GM19043 (cell line): ENCODE data around the gene TMPRSS13.

ENCODE experiments used
- ATAC-seq: cut with Tn5 transposase; IDR thresholded peaks from one replicate; pipeline ENCODE4 v1.9.1; 2021; ENCODE audit warnings: low read depth; ENCODE audit not compliant: unreplicated experiment

TMPRSS13 gene

DNA sequence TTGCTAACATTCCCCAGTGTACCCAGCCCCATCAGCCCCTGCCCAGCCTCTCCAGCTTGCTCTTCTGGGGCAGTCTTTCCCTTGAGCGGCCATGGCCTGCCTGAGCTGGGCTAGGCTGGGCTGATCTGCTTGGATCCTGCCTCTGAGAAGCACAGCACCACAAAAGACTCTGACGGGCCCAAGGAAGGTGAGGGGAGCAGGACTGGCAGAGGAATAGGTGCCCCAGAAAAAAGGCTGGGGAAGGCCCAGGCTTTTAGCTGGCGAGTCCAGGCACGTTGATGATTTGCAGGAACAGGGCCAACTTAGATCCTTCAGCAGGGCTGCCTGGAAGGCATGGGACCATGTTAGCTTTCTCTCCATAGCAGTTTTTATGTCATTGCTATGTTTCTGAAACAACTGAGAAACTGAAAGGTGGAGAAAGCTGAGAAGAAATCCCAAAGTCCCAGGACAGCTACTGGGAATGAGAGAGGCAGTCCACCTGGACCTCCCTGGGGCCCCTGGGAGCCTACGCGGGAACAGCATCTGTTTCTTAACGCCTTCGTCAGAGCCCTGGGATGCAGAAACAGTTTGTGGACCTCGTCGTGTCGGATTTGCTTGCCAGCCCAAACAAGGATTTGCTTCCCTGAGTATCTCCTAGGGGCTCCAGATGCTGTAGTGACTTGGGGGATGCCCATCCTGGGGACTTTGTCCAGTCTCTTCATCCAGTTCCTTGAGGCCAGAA, 28.3 kb downstream of the TMPRSS13 start:
- no peak for ATAC-seq

DNA sequence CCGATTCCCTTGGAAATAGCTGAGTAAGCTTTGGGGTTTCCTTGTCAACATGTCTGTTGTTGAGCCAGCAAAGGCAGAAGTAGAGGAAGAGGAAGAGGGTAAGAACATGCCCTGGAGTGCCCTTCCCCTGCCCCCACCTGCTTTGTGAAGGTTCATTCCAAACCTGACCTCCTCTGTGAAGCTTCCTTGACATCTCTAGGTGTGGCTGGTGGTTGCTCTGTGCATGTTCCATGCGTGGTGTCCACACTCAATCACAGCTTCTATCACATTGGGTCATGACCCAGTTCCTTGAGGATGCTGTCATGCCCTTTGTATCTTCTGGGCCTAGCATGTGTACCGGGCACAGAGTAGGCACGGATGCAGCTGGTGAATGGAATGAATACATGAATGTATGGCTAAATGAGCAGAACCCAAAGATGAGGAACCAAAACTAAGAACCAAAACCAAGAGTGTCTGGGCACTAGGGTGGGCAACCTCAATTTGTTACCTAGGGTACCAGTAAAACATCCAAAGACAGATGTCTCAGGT, 29.0 kb downstream of the TMPRSS13 start:
- ATAC-seq, result no peak

DNA sequence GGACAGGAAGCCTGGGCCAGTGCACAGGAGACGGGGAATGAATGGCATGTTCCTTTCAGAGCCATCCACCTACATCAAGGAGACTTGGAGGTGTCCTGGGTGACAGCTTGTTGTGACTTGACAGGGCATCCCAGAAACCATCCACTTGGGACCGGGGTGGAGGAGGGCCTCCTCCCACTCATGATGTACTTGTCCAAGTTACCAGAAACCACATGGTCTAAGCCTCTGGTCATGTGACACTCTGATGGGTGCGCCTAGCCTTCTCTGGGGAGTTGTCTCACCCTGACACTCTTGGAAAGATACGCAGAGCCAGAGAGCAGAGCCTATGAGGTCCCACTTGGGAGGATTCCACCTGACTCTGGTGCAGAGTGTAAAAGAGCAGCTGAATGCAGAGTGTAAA, 31.1 kb downstream of the TMPRSS13 start:
- ATAC-seq, result no peak

DNA sequence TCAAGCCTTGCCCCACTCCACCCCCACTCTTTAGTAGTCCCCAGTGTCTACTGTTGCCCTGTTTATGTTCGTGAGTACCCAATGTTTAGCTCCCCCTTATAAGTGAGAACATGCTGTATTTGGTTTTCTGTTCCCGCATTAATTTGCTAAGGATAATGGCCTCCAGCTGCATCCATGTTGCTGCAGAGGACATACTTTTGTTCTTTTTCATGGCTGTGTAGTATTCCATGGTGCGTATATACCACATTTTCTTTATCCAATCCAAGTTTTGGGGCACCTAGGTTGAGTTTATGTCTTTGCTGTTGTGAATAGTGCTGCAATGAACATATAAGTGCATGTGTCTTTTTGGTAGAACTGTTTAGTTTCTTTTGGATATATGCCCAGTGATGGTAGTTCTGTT, 36.6 kb downstream of the TMPRSS13 start:
- ATAC-seq, result no peak

DNA sequence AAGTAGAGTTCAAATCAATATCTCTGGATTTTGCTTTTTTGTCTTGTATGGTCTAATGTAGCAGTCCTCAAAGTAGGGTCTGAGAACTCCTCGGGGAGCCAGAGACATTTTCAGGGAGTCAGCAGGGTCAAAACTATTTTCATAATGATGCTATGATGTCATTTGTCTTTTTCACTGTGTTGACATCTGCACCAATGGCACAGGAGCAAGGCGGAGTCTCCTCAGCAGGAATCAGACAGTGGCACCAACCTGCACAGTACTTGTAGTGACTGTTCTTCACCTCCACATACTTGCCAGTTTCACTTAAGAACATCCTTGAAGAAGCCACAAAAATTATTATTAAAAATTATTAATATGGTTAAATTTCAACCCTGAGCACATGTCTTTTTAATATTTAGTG, 37.8 kb downstream of the TMPRSS13 start:
- ATAC-seq, result no peak

DNA sequence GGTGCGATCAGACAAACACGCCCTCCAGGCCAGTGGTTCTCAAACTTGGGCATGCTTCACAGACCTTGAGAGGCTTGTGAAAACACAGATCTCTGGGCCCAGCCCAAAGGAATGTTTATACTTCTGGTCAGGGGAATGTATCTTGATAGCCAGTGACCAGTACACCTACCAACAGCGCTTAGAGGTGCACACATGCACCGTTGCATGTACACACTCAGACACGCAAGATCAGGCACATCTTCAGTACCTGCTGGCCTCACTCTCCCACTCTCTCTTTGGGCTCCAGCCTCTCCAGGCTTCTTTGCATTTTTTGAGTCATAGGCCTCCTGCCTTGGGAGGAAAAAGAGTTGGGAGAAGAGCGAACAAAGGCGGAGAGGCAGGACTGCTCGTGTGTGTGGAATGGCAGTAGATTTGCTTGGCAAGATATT, 41.0 kb downstream of the TMPRSS13 start:
- ATAC-seq, result no peak

DNA sequence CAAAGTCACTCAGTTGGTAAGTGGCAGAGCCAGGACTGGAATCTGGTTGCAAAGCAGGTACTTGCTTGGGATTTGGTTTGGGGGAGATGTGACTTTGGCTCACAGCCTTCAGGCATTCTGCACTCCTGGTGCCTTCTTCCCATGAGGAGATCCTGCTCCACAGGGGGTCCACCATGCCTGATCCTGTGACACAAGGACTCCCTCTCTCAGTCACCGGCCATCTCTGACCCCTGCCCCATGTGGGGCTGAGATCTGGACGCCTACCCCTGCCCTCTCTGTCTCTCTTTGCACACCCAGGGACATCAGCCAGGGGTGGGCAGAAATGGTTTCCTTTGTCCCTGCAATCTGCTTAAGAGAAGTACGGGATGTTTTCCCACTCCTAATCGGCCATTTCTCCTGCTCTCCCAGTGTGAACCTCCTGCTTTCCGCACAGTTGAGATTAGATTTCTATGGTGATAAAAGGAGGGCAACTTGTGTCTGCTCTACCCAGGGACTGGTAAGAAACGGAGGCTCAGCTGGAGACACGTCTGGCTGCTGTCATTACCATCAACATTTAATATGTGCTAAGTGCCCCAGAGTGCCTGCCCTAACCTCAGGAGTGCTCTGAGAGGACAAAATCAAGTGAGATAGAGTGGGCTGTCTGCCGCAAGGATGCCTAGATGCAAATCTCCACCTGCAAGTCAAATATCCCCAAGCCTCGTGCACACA, 41.6 kb downstream of the TMPRSS13 start:
- no peak for ATAC-seq

DNA sequence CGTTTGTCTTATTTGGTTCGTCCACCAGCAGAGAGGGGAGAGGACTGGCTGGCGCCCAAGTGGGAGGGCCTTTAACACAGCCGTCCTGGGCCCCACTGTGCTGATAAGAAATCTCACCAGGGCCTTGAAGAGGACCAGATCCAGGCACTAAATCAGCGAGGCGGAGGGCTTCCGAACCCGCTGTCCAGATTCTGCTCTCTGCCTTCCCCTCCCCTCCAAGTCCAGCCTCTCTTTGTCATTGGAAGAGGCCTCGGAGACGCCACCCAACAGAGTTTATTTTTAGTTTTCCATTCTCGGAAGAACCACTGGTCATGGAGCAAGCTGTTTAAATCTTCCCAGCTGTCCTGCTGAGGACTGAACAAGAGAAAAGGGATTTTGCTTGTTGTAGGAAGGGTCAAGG, 43.4 kb downstream of the TMPRSS13 start:
- no peak for ATAC-seq

DNA sequence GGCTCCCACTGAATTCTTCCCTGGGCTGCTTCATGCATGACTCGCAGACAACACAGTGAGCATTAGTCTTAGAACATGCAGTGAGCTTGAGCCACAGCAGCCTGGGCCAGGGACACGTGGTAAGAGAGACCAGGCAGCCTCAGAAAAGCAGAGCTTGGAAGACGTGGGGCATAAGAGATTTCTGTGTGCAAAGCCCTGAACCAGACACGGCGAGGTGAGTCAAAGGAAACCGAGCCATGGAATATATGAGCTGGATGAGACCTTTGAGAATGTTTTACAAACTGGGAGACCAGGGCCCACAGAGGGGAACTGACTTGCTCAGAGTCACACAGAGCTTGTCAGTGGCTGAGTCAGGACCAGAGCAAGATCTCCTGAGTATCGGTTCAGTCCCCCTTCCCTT, 44.2 kb downstream of the TMPRSS13 start:
- ATAC-seq, result no peak

DNA sequence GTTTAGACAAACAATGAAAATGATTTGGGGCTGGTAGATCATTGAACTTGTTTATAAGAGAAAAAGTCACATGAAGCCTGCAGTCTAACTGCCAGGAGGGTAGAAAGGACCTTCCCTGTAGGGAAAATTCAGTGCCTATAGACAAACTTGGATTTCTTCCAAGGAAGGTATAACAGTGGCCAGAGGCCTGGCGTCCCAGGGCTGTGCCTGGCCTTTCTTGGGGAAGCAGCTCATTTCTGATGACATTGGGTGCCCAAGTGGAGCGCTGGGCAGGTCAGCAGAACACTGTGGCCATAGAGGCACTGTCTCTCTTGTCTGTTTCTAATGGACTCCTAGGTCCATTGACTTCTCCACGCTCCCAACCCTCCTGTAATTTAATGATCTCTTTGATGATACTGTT, 46.1 kb downstream of the TMPRSS13 start:
- ATAC-seq, result no peak

DNA sequence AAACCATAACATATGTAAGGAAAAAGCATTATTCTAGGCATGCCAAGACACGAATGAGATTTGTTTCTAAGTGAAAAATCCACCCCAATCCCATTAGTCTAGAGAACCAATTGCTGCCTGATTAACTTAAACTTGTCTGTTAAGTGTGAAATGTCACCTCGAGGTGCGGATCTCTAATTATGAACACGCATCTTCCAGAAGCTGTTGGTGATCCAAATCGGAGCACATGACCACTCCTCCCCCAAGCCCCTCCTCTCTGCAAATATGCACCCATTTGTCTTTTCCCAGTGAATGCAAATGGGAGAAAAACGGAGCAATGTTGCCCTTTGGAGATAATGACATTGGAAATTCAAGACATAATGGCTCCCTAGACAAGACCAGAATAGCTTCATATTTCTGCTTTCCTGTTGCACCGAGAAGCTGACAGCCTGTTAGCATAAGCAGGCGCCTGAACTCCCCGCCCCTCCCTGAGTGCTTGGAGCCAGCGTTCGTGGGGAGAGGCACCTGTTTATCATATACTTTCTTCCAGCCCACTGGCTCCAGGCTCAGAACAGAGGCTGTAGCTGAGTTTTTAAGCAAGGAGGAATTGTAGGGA, 46.8 kb downstream of the TMPRSS13 start:
- no peak for ATAC-seq

DNA sequence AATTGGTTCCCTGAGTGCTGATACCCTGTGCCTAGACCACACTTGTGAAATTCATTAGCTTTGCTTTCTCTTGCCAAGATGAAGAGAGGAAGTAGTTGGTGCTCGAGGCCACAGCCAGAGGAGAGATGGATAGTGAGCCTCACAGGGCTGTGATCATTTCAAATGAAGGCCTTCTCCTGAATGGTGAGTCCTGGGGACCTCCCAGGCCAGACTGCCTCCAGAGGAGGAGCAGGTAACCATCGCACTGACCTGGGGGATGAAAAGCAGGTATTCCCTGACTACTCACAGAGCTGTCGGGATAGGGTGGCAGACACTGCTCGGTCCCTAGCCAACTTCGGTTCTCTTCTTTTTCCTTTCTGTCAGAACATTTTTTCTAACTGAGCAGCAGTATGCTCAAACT, 48.0 kb downstream of the TMPRSS13 start:
- no peak for ATAC-seq

DNA sequence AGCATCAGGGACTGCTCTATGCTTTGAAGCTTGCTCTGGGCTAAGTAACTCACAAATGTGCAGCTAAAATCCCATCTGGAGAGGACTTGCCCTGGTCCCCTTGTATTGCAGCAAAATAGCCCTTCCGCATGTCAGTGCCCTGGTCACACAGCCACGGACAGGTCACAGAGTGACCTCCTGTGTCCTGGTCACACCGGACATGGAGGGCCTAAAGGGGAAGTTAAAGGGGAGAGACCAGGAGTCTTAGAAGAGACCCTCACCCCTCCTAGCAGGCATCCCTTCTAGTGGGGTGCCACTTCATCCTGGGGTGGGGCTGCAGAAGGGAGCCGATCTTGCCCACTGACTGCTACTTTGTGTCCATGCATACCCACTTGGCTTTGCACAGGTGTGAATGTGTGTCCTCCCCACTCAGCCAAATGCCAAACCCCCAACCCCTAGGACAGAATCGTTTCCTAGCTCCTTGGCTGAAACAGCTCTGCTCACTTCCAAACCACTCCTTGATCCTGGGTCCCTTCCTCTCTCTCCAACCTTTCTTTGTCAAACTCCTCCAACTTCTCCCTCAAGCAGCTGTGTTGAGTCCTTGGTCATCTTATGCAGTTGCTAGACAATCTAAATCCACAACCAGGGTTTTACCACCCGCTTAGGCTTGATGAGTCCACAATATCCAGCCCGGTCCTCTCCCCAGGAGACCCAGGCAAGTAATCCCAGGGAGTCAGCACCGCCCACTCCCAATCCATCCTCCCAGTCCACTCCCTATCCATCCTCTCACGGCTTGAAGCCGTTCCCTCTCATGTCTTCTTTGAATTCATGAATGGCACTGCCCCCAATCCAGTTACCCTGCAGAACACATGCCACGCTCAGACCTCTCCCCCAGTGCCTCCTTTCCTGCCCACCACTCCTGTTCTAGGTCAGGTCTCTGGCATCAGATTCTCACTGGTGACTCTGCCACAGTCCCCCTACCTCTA, 49.4 kb downstream of the TMPRSS13 start:
- ATAC-seq, result no peak

DNA sequence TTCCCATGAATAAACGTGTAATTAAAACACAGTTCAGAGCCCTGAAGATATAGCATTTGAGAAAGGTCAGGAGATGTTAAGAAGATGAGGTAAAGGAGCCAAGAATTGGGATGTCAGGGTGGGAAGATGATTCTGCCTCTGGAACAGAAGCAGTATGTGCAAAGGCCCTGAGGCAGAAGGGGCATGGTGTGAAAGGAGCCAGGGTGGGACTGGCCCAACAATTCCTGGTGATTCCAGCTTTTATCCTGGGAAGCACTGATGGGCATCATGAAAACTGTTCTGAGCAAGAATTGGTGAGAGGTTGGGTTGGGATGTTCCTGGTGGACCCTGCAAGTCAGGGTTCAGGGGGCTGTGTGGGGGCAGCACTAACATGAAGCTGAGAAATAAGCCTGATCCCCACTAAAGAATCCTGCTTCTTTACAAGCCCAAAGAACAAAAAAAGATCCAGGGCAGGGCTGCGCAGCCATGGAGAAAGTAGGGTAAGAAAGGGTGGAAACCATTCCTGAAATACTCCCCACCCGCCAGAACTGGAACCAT, 50.2 kb downstream of the TMPRSS13 start:
- no peak for ATAC-seq

DNA sequence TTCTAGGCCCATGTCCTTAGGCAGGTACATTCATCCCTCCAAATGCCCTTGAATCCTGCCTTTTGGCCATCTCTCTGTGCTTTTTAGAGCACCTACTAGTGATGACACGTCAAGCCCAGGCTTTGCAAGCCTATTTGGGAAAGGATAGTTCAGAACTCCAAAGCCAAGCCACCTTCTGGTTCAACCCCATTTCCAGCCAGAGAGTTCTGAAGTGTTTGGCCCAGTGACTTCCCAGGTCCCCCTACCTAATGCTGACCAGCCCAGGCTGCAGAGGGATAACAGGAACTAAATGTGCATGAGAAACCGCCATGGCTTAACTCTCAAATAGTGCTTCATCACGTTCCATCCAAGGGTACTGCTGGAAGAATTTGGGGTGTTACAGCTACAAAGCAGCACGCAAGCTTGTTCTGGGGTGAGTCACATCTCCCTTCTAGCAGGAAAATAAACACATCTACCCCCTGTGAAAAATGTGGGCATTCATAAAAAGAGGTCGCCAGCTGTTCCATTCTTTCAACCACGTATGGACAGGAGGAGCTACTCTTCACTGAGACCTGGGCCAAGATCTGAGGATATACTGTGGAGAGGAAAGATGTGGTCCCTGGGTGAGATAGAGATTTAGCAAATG, 50.8 kb downstream of the TMPRSS13 start:
- ATAC-seq, result no peak

DNA sequence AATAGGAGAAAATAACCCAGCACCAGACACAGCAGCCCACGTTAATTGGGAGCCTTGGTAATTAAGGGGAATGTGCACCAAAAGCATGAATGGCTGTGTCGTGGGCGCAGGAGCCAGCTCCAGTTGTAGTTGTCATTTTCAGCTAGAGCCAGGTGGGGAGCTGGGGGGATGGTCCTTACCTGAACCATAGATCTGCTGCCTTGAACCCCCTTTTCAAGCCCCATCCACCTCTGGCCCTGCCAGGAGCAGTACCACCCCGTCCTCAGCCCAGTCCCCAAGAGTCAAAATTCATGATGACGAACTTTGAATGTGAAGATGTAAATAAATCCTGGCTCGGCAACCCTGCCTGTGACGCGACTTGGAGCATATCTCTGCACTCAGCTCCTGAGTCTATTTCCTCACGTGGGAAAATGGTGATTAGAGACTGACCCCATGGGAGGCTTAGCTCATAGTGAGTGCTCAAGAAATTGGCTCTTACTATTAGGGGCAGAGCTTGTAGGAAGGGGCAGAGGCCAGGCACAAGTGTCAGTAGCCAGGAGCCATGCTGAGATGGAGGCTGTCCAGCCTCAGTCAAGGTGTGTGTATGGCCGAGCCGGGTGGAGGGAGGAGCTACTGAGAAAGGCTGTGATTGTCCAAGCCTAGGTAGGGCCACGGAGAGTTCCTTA, 52.0 kb downstream of the TMPRSS13 start:
- ATAC-seq, result no peak

DNA sequence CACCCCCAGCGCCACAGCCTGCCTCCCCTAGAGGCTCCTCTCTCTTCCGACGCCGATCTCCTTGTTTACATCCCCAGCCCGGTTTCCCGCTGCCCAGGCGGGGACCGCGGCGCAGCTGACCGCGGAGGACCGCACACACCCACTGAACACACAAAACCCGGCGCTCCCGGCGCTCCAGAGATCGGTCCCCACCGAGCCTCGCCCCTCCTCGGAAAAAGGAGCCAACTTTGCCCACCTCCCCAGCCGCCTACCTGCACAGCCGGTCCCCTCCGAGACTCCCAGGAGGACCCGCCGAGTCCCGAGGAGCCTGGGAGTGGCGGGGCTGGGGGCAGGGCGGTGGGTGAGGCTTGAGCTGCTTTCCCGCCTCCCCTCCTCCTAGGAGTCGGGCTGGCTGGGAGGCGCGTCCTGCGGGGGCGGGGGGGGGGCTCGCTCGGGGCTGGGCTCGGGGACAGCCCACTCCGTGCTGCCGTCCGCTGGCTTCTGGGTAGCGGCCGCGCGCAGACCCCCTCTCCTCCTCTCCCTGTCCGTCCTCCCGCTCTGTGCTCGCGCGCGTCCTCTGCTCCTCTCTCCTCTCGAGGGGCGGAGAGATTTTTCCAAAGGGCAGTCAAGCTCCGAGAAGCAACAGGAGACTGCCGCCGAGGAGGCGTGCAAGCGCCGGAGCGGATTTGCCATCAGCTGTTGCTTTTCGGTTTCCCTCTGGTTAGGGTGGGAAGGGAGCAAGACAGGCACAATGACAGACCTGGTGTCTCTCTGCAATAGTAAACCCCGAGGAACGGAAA, 52.7 kb downstream of the TMPRSS13 start, which contains the start of gene FXYD6:
FXYD6 (minus strand) TSS at position 318 of the 779 bp plus-strand sequence. CDS start 33,882 bp downstream, outside the sequence.
- no peak for ATAC-seq

DNA sequence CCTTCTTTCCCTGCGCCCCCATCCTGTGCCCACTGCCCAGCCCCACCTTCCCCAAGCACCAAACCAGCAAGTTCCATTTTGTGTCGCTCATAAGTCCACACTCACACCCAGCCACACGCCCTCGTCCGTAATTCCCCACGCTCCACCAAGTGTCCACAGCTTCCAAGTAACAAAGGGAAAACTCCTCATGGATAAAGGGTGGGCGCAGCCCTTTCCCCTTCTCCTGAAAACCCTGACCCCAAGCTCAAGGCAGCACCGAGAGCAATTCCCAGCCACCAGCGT, 53.2 kb downstream of the TMPRSS13 start:
- ATAC-seq, result no peak
